Osteocyte (in vitro differentiated cells): ENCODE data around the gene SERPINA3. TPM values are rescaled to one million over a fixed set of nuclear protein-coding genes. Genes with fewer than 3 reads are reported as not detected.
"Not testable (repeated sequence)": the region's sequence is repeated elsewhere in the genome, so short reads cannot be mapped to it uniquely, and the experiment has no call there.

Source experiments
- DNase-seq: peaks from one replicate; pipeline ENCODE4 v3.0.0; 2021; ENCODE audit warnings: mixed read lengths; ENCODE audit not compliant: unreplicated experiment; ENCODE audit errors: extremely low spot score
- H3K27ac Mint-ChIP-seq: one replicate; pipeline ENCODE4 v1.8.0; 2021; ENCODE audit warnings: mild to moderate bottlenecking, mixed read lengths; ENCODE audit not compliant: unreplicated experiment
- H3K27me3 Mint-ChIP-seq: one replicate; pipeline ENCODE4 v1.8.0; 2021; ENCODE audit warnings: mixed read lengths; ENCODE audit not compliant: unreplicated experiment
- H3K36me3 Mint-ChIP-seq: one replicate; pipeline ENCODE4 v1.8.0; 2021; ENCODE audit warnings: mixed read lengths; ENCODE audit not compliant: unreplicated experiment
- H3K4me1 Mint-ChIP-seq: one replicate; pipeline ENCODE4 v1.8.0; 2021; ENCODE audit warnings: mixed read lengths; ENCODE audit not compliant: unreplicated experiment
- H3K4me3 Mint-ChIP-seq: one replicate; pipeline ENCODE4 v1.8.0; 2021; ENCODE audit warnings: mild to moderate bottlenecking, moderate library complexity, mixed read lengths; ENCODE audit not compliant: unreplicated experiment
- H3K9me3 Mint-ChIP-seq: one replicate; pipeline ENCODE4 v1.8.0; 2021; ENCODE audit warnings: mixed read lengths; ENCODE audit not compliant: unreplicated experiment
- total RNA-seq: library from RNA; stranded (reverse); gene quantifications from 2 replicates; pipeline ENCODE4 v1.2.1, GENCODE V29; 2021
- TF ChIP-seq, protein P1 (sequence below): fragments of 200-600 bp; sonication (generic); IDR thresholded peaks from 2 replicates; pipeline ENCODE4 v1.5.0; 2021; ENCODE audit warnings: antibody characterized with exemption, mild to moderate bottlenecking, moderate library complexity

SERPINA3 gene
- total RNA-seq, 1 donor from 2014 or later = 1.2 TPM

DNA sequence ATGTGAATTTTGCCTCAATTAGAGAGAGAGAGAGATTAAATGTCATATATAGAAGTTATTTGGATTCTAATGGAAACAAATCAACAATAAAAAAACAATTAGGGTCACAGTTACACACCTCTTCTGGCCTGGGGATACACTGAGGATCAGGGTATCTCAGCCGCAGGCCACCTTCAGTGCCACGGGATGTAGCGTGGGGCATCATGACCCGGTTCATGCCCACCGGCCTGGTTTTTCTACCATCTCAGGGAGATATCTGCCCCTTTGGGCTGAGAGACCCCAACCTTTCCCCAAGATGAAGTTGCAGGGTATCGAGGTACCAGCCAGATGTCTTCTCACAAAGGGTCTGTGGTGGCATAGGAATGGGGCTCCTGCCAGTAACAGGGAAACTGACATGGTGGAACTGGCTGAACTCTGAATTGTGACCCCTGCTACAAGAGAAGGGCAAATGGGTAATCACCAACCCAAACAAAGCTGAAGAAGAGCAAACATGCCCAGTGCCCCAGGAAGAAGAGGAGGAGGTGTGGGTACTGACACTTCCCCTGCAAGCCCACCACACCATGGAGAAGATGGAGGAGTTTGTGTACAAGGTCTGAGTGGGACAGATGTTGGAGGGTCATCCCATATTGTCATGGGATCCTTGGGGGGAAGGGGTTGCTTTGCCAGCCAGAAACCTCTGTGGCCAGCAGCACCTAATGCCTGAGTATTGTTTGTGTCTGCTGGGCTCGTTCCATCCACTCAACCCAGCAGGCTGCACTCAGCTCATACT lies 19.5 kb downstream of the SERPINA3 start:
- H3K4me1 Mint-ChIP-seq = no peaks in the 10 kb centered on the region
- no peak overlapping the region for H3K27ac Mint-ChIP-seq
- no peak for DNase-seq
- H3K36me3 Mint-ChIP-seq = no peaks in the 10 kb centered on the region
- H3K9me3 Mint-ChIP-seq = no peaks in the 10 kb centered on the region
- no peak overlapping the region for H3K4me3 Mint-ChIP-seq
- H3K27me3 Mint-ChIP-seq = peaks cover 17% of the 10 kb centered on the region
- TF ChIP-seq, protein P1, sequence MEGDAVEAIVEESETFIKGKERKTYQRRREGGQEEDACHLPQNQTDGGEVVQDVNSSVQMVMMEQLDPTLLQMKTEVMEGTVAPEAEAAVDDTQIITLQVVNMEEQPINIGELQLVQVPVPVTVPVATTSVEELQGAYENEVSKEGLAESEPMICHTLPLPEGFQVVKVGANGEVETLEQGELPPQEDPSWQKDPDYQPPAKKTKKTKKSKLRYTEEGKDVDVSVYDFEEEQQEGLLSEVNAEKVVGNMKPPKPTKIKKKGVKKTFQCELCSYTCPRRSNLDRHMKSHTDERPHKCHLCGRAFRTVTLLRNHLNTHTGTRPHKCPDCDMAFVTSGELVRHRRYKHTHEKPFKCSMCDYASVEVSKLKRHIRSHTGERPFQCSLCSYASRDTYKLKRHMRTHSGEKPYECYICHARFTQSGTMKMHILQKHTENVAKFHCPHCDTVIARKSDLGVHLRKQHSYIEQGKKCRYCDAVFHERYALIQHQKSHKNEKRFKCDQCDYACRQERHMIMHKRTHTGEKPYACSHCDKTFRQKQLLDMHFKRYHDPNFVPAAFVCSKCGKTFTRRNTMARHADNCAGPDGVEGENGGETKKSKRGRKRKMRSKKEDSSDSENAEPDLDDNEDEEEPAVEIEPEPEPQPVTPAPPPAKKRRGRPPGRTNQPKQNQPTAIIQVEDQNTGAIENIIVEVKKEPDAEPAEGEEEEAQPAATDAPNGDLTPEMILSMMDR = no peak

DNA sequence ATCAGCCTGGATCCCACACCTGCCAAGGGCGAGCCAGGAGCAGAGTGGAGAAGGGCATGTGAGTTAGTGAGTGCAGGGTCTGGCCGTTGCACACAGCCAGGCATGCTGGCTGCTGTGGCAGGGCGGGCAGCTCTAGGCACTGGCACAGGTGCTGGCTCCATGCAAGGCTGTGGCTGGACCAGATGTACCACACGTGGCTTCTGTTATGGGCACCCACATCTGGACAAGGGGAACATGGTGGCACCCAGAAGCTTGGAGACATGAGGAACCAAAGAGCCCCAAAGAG lies 20.1 kb downstream of the SERPINA3 start:
- H3K9me3 Mint-ChIP-seq = no peaks in the 10 kb centered on the region
- no peak overlapping the region for H3K4me3 Mint-ChIP-seq
- H3K27ac Mint-ChIP-seq = no peak overlapping the region
- peaks cover 17% of the 10 kb centered on the region for H3K27me3 Mint-ChIP-seq
- no peaks in the 10 kb centered on the region for H3K4me1 Mint-ChIP-seq
- no peaks in the 10 kb centered on the region for H3K36me3 Mint-ChIP-seq
- TF ChIP-seq, protein P1 = no peak
- DNase-seq = no peak

DNA sequence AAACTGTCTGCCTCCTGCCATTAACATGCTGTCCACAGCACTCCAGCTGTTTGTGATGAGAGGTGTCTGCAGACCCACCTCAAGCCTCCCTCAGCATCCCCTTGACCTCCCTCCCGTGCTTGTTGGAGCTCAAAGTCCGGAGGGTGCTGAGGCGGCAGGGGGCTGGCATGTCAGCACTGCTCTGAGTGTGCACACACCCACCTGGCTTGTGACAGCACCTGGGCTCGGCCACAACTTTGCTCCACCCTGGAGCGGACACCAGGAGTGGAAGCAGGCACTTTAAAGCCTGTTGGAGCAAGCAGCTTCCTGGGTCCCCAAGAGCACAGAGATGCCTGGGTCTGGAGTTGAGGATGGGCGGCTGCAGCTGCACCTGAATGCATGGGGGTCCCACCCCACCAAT lies 20.9 kb downstream of the SERPINA3 start:
- Mint-ChIP-seq H3K4me1 (no peaks in the 10 kb centered on the region), H3K9me3 (no peaks in the 10 kb centered on the region), H3K27me3 (peaks cover 17% of the 10 kb centered on the region), H3K36me3 (no peaks in the 10 kb centered on the region), H3K27ac (no peak overlapping the region), H3K4me3 (no peak overlapping the region)
- DNase-seq = no peak
- TF ChIP-seq, protein P1 = no peak

DNA sequence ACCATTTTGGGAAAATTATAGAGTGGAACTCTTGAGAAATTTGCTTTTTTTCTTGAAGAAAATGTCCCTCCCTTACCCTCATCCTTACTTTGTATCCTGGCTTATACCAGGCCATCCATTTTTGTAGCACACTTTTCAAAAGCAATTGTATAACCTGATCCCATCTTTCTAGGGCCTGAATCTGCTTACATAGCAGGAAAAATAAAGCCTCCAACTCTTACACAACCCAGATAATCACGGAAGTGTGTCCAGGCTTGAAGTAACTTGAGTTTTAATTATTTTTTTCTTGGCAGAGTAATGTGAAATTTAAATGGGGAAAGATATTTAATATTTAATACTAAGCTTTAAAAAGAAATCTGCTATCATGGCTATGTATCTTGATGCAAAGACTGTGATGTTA lies 23.0 kb downstream of the SERPINA3 start:
- Mint-ChIP-seq H3K36me3 (no peaks in the 10 kb centered on the region), H3K9me3 (no peaks in the 10 kb centered on the region), H3K27me3 (peaks cover 12% of the 10 kb centered on the region), H3K4me1 (peaks cover 2% of the 10 kb centered on the region), H3K4me3 (no peak overlapping the region), H3K27ac (no peak overlapping the region)
- TF ChIP-seq, protein P1 = no peak
- DNase-seq = no peak

DNA sequence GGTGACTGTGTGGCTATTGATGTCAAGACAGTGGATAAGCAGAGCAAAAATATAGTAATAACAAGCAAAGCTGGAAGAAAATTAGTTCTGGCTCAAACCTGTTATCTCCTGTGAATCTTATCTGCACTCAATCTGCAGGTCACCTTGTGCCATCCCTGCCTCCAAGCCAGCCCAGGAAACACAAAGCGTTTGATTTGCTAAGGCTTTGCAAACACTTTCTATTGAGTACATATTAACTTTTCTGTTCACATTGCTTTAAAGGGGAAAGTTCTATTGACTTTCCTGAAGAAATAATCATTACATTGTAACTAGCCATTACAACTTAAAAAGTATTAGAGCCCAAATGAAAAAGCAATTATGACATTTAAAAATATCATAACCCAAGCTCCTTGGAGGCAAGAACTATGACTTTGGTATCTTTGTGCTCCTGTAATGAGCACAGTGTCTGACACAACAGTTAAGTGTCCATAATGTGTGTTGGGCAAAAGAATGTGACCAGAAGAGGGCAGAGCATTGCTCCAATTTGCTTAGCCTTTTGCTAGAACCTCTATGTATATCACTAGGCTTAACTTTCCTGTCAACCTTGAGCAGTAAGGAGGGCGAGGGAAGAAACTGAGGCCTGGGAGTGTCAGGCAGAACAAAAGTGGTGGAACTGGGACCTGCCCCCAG lies 24.7 kb downstream of the SERPINA3 start:
- Mint-ChIP-seq H3K4me1 (peaks cover 2% of the 10 kb centered on the region), H3K27me3 (peaks cover 7% of the 10 kb centered on the region), H3K4me3 (no peak overlapping the region), H3K27ac (no peak overlapping the region), H3K36me3 (no peaks in the 10 kb centered on the region), H3K9me3 (no peaks in the 10 kb centered on the region)
- no peak for DNase-seq
- TF ChIP-seq, protein P1 = peak; percentile 27

DNA sequence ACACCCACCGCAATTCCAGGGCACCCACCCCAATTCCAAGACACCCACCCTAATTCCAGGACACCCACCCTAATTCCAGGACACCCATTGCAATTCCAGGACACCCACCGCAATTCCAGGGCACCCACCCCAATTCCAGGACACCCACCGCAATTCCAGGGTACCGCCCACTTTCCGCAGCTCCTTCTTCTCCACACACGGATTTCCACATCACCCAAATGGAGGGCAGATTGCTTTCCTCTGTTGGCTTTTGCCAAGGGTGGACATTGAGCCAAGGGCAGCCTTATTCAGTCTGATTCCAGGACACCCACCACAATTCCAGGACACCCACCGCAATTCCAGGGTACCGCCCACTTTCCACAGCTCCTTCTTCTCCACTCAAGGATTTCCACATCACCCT lies 25.6 kb downstream of the SERPINA3 start:
- H3K9me3 Mint-ChIP-seq, H3K4me1 Mint-ChIP-seq, H3K27ac Mint-ChIP-seq, H3K36me3 Mint-ChIP-seq, H3K27me3 Mint-ChIP-seq, H3K4me3 Mint-ChIP-seq, DNase-seq: not testable (repeated sequence)
